Endothelial cell of umbilical vein (primary cell): ENCODE measurements around the gene FMNL1.

Experiments
- CTCF ChIP-seq, 2 donors: IDR thresholded peaks; 1 replicate in 1 of 2; 2 replicates in 1 of 2; pipeline ENCODE4 v1.5.1; 2011; ENCODE audit warnings: low read length in 2 of 2, mild to moderate bottlenecking in 2 of 2, moderate library complexity in 2 of 2, control low read depth in 1 of 2, inconsistent platforms in 1 of 2, low read depth in 1 of 2; ENCODE audit not compliant: insufficient read depth in 1 of 2; ENCODE audit errors: extremely low read depth in 1 of 2
- EZH2 ChIP-seq: IDR thresholded peaks from 2 replicates; pipeline ENCODE4 v1.6.1; 2012; ENCODE audit warnings: borderline replicate concordance, low read depth, mild to moderate bottlenecking, moderate library complexity, low read length, inconsistent platforms; ENCODE audit not compliant: severe bottlenecking
- FOS ChIP-seq: IDR thresholded peaks from 2 replicates; pipeline ENCODE4 v1.6.1; 2011; ENCODE audit warnings: mild to moderate bottlenecking, low read length, moderate library complexity, borderline replicate concordance; ENCODE audit not compliant: insufficient read depth
- GATA2 ChIP-seq: IDR thresholded peaks from 2 replicates; pipeline ENCODE4 v1.7.0; 2011; ENCODE audit warnings: low read depth, mild to moderate bottlenecking, moderate library complexity, mixed read lengths, low read length; ENCODE audit not compliant: insufficient read length, insufficient read depth
- JUN ChIP-seq: IDR thresholded peaks from 2 replicates; pipeline ENCODE4 v1.6.1; 2011; ENCODE audit warnings: borderline replicate concordance, low read depth; ENCODE audit not compliant: insufficient read length, insufficient read depth
- MAX ChIP-seq: IDR thresholded peaks from 2 replicates; pipeline ENCODE4 v1.6.1; 2011; ENCODE audit not compliant: insufficient read depth, insufficient read length
- MYC ChIP-seq: IDR thresholded peaks from one replicate; pipeline ENCODE4 v1.6.1; 2011; ENCODE audit warnings: mild to moderate bottlenecking, low read depth, low read length
- POLR2A ChIP-seq: IDR thresholded peaks from 2 replicates; pipeline ENCODE4 v1.6.1; 2012; ENCODE audit warnings: low read depth, mild to moderate bottlenecking, control low read depth, low read length
- POLR2AphosphoS5 ChIP-seq: IDR thresholded peaks from 2 replicates; pipeline ENCODE4 v1.6.1; 2012; ENCODE audit warnings: low read depth, mild to moderate bottlenecking, control low read depth, low read length, moderate library complexity; ENCODE audit not compliant: insufficient read depth

- TF ChIP-seq POLR2A (no peak), JUN (no peak), CTCF (IDR thresholded peaks at IDR 0.05; ENCODE audit: extremely low read depth in 1 of 2, insufficient read depth in 1 of 2, low read depth in 1 of 2, low read length in 2 of 2) (no peak), POLR2AphosphoS5 (no peak), FOS (no peak), EZH2 (no peak), MAX (no peak), MYC (no peak), GATA2 (no peak)
These were observed 58.2 kb downstream of the FMNL1 start for GRCh38 chr17:45279898-45280297.
